Loucy (cell line): Measurements from ENCODE around the gene AP1M1.
A peak's percentile ranks its signal among the peaks of the same experiment; 100 is the strongest.

Experiments used
- H2AFZ ChIP-seq: fragments of 200-600 bp; sonication (generic); 2 replicates; pipeline ENCODE4 v1.6.0; 2016; ENCODE audit warnings: antibody characterized with exemption, mild to moderate bottlenecking, low read length, moderate library complexity
- H3F3A ChIP-seq: fragments of 200-600 bp; 2 replicates; pipeline ENCODE4 v1.6.0; 2016; ENCODE audit warnings: antibody characterized with exemption, low read depth, mild to moderate bottlenecking
- H3K27me3 ChIP-seq: fragments of 200-600 bp; sonication (generic); 2 replicates; pipeline ENCODE4 v1.6.1; 2014; ENCODE audit warnings: low read length, mild to moderate bottlenecking; ENCODE audit not compliant: insufficient read depth, poor library complexity, severe bottlenecking
- H3K36me3 ChIP-seq: fragments of 200-600 bp; sonication (generic); 2 replicates; pipeline ENCODE4 v1.6.1; 2016; ENCODE audit warnings: low read length; ENCODE audit not compliant: insufficient read depth
- H3K4me1 ChIP-seq: fragments of 200-600 bp; sonication (generic); 2 replicates; pipeline ENCODE4 v1.5.1; 2014; ENCODE audit warnings: low read length, mild to moderate bottlenecking; ENCODE audit not compliant: insufficient read depth, poor library complexity, severe bottlenecking
- H3K4me2 ChIP-seq: fragments of 200-600 bp; sonication (generic); 2 replicates; pipeline ENCODE4 v1.6.0; 2014; ENCODE audit warnings: antibody characterized with exemption, low read length, low read depth, mild to moderate bottlenecking; ENCODE audit not compliant: poor library complexity, severe bottlenecking
- H3K4me3 ChIP-seq: fragments of 200-600 bp; sonication (generic); 2 replicates; pipeline ENCODE4 v1.5.1; 2014; ENCODE audit warnings: low read length, mild to moderate bottlenecking, mixed read lengths; ENCODE audit not compliant: poor library complexity, severe bottlenecking
- H3K79me2 ChIP-seq: fragments of 200-600 bp; sonication (generic); 2 replicates; pipeline ENCODE4 v1.6.1; 2014; ENCODE audit warnings: low read length; ENCODE audit not compliant: insufficient read depth
- H3K9ac ChIP-seq: fragments of 200-600 bp; sonication (generic); 2 replicates; pipeline ENCODE4 v1.6.0; 2014; ENCODE audit warnings: mild to moderate bottlenecking, low read depth, low read length, moderate library complexity; ENCODE audit not compliant: poor library complexity, severe bottlenecking
- H3K9me2 ChIP-seq: fragments of 200-600 bp; sonication (generic); replicated peaks from 2 replicates; pipeline ENCODE4 v1.6.1; 2016; ENCODE audit warnings: low read depth, low read length, mixed read lengths
- H3K9me3 ChIP-seq: fragments of 200-600 bp; sonication (generic); 2 replicates; pipeline ENCODE4 v1.6.1; 2014; ENCODE audit warnings: mild to moderate bottlenecking, antibody characterized with exemption, low read length, low read depth; ENCODE audit not compliant: insufficient read depth
- H4K20me1 ChIP-seq: fragments of 200-600 bp; sonication (generic); 2 replicates; pipeline ENCODE4 v1.6.0; 2014; ENCODE audit warnings: antibody characterized with exemption, low read length, mild to moderate bottlenecking; ENCODE audit not compliant: insufficient read depth, poor library complexity, severe bottlenecking
- EZH2phosphoT487 ChIP-seq: fragments of 200-600 bp; IDR thresholded peaks from 2 replicates; pipeline ENCODE4 v1.6.1; 2018; ENCODE audit warnings: antibody characterized with exemption, mild to moderate bottlenecking, moderate library complexity, borderline replicate concordance
- TF ChIP-seq, protein P1 (sequence below): fragments of 200-600 bp; sonication (generic); conservative IDR thresholded peaks from 2 replicates; pipeline ENCODE4 v1.5.1; 2014; ENCODE audit warnings: mild to moderate bottlenecking, antibody characterized with exemption, low read length

AP1M1 gene

DNA sequence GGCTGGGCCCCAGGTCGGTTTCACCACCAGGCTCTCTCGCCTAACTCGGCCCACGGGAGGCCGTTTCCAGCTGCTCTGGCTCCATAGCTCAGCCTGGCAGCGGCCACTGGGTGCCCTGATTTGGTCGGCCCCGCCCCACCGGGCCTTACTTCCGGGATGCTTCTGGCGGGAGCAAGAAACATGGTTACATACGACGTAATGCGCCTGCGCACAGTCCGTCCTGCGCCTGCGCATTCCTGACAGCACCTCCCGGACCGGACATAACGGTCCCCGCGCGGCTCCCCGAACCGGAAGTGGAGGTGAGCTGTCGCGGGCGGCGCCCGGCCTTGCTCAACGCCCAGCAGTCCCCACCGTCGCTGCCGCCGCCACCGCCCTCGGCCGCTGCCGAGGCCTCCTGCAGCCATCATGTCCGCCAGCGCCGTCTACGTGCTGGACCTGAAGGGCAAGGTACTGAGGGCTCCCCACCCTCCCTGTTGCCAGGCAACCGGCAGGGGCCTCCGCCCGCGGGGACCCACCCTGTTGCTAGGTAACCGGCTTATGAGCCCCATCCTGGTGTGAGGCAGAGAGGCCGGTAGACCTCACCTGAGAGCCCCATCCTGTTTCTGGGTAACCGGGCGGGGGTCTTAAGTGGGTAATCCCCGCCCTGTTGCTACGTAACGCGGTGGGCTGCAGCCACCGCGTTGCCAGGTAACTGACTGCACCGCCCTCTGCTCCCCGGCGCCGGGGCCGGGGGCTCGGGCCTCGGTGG is at the start of gene AP1M1:
Gene AP1M1 (plus strand): TSS at position 290 of the 748 bp plus-strand sequence. CDS start 116 bp downstream, at position 406.
- peaks cover 26% of the 10 kb centered on the region for H3K4me1 ChIP-seq
- peak within 1 kb of the TSS; percentile 79 for H2AFZ ChIP-seq
- H3K9me3 ChIP-seq = no peaks in the 10 kb centered on the region
- peaks cover 4% of the 10 kb centered on the region; the same call in 1 of the 2 replicates for H3K36me3 ChIP-seq
- no peaks in the 10 kb centered on the region for H3K9me2 ChIP-seq
- H3K4me2 ChIP-seq = peak within 1 kb of the TSS; percentile 94
- peaks cover 44% of the 10 kb centered on the region for H3K79me2 ChIP-seq
- H4K20me1 ChIP-seq = peaks cover 17% of the 10 kb centered on the region
- TF ChIP-seq, protein P1, sequence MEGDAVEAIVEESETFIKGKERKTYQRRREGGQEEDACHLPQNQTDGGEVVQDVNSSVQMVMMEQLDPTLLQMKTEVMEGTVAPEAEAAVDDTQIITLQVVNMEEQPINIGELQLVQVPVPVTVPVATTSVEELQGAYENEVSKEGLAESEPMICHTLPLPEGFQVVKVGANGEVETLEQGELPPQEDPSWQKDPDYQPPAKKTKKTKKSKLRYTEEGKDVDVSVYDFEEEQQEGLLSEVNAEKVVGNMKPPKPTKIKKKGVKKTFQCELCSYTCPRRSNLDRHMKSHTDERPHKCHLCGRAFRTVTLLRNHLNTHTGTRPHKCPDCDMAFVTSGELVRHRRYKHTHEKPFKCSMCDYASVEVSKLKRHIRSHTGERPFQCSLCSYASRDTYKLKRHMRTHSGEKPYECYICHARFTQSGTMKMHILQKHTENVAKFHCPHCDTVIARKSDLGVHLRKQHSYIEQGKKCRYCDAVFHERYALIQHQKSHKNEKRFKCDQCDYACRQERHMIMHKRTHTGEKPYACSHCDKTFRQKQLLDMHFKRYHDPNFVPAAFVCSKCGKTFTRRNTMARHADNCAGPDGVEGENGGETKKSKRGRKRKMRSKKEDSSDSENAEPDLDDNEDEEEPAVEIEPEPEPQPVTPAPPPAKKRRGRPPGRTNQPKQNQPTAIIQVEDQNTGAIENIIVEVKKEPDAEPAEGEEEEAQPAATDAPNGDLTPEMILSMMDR = no peak
- TF ChIP-seq EZH2phosphoT487 = no peak
- H3K27me3 ChIP-seq = no peaks in the 10 kb centered on the region
- peak within 1 kb of the TSS; percentile 87 for H3K9ac ChIP-seq
- no peaks in the 10 kb centered on the region for H3F3A ChIP-seq
- peak within 1 kb of the TSS; percentile 82 for H3K4me3 ChIP-seq

DNA sequence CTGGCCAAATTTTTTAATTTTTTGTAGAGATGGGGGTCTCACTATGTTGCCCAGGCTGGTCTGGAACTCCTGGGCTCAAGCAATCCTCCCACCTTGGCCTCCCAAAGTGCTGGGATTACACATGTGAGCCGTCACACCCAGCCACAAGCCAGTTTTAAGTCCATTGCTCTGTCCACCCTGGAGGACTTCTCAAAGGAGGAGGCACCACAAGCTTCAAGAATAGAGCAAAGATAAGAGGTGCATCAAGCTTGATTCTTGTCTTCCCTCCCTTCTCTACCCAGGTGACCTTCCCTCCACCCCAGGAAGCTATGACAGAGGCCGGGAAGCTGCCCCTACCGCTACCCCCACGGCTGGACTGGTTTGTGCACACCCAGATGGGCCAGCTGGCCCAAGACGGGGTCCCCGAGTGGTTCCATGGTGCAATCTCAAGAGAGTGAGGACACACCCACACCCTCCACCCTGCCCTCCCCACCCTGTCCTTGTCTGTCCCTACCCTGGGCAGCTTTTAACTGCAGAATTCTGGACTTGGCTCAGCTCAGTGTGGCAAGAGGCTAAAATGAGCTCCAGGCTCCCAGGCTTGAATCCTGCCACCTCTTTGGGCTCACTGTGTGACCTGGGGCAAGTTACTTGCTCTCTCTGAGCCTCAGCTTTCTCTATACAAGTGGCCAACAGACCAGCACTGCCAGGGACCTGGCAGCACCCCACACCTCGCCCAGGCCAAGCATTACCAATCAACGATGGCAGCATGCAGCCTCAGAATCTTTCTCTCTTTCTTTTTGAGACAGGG is 49.1 kb upstream of the AP1M1 start:
- peaks cover 98% of the 10 kb centered on the region for H3K79me2 ChIP-seq
- H3K36me3 ChIP-seq = peaks cover 35% of the 10 kb centered on the region
- H3K9me2 ChIP-seq = no peaks in the 10 kb centered on the region
- TF ChIP-seq EZH2phosphoT487 = no peak
- TF ChIP-seq, protein P1 = no peak
- peaks cover 42% of the 10 kb centered on the region for H4K20me1 ChIP-seq
- peaks cover 13% of the 10 kb centered on the region for H3F3A ChIP-seq
- H3K4me1 ChIP-seq = peaks cover 69% of the 10 kb centered on the region
- no peak overlapping the region for H2AFZ ChIP-seq
- H3K9ac ChIP-seq = peak overlapping the region; percentile 74
- H3K27me3 ChIP-seq = no peaks in the 10 kb centered on the region
- H3K9me3 ChIP-seq = no peaks in the 10 kb centered on the region
- H3K4me3 ChIP-seq = peak overlapping the region; percentile 67
- H3K4me2 ChIP-seq = peak overlapping the region; percentile 96

DNA sequence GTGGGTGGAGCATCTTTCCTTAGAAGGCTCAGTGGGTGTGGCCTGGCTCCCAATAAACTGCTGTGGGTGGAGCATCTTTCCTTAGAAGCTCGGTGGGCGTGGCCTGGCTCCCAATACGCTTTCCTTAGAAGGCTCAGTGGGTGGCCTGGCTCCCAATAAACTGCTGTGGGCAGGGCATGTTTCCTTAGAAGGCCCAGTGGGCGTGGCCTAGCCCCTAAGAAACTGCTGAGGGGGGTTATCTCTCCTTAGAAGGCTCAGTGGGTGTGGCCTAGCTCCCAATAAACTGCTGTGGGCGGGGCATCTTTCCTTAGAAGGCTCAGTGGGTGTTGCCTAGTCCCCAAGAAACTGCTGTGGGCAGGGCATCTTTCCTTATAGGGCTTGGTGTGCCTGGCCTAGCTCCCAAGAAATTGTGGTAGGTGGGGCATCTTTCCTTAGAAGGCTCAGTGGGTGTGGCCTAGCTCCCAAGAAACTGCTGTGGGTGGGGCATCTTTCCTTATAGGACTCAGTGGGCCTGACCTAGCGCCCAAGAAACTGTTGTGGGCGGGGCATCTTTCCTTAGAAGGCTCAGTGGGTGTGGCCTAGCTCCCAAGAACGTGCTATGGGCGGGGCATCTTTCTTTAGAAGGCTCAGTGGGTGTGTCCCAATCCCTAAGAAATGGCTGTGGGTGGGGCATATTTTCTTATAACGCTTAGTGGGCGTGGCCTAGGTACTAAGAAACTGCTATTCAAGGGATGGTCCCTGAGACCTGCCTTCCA is 44.0 kb upstream of the AP1M1 start:
- H4K20me1 ChIP-seq = peaks cover 49% of the 10 kb centered on the region
- peaks cover 26% of the 10 kb centered on the region for H3F3A ChIP-seq
- no peak overlapping the region for H3K4me3 ChIP-seq
- peaks cover 75% of the 10 kb centered on the region for H3K36me3 ChIP-seq
- no peaks in the 10 kb centered on the region for H3K9me2 ChIP-seq
- no peak overlapping the region for H3K9ac ChIP-seq
- H3K9me3 ChIP-seq = no peaks in the 10 kb centered on the region
- H3K27me3 ChIP-seq = no peaks in the 10 kb centered on the region
- H3K4me2 ChIP-seq = no peak overlapping the region
- peaks cover 69% of the 10 kb centered on the region for H3K79me2 ChIP-seq
- H2AFZ ChIP-seq = no peak overlapping the region
- H3K4me1 ChIP-seq = peaks cover 43% of the 10 kb centered on the region
- no peak for TF ChIP-seq EZH2phosphoT487
